DOHH2 (cell line): Measurements from ENCODE around the gene PRKG2.

ENCODE experiments used
- H3F3A ChIP-seq: fragments of 200-600 bp; sonication (generic), shearing (Covaris generic); 2 replicates; pipeline ENCODE4 v1.6.0; 2016; ENCODE audit warnings: antibody characterized with exemption, mild to moderate bottlenecking; ENCODE audit not compliant: control insufficient read depth, insufficient read depth
- H3K27ac ChIP-seq: fragments of 200-600 bp; sonication (generic); 2 replicates; pipeline ENCODE4 v1.5.1; 2014; ENCODE audit warnings: low read depth, mild to moderate bottlenecking, low read length, moderate library complexity
- H3K27me3 ChIP-seq: fragments of 200-600 bp; sonication (generic); 2 replicates; pipeline ENCODE4 v1.6.1; 2014; ENCODE audit warnings: mild to moderate bottlenecking, low read length, mixed read lengths; ENCODE audit not compliant: control insufficient read depth
- H3K36me3 ChIP-seq: fragments of 200-600 bp; sonication (generic); 2 replicates; pipeline ENCODE4 v1.6.1; 2014; ENCODE audit warnings: mild to moderate bottlenecking, low read length, moderate library complexity, mixed read lengths; ENCODE audit not compliant: control insufficient read depth
- H3K4me1 ChIP-seq: fragments of 200-600 bp; sonication (generic); 2 replicates; pipeline ENCODE4 v1.6.1; 2014; ENCODE audit warnings: mild to moderate bottlenecking, low read length, mixed read lengths; ENCODE audit not compliant: control insufficient read depth
- H3K4me2 ChIP-seq: fragments of 200-600 bp; sonication (generic); 2 replicates; pipeline ENCODE4 v1.6.0; 2014; ENCODE audit warnings: mild to moderate bottlenecking, low read length, moderate library complexity
- H3K4me3 ChIP-seq: fragments of 200-600 bp; sonication (generic); 2 replicates; pipeline ENCODE4 v1.5.1; 2014; ENCODE audit warnings: mild to moderate bottlenecking, low read length, mixed read lengths
- H3K79me2 ChIP-seq: fragments of 200-600 bp; sonication (generic); 2 replicates; pipeline ENCODE4 v1.6.1; 2014; ENCODE audit warnings: mild to moderate bottlenecking, low read length, mixed read lengths; ENCODE audit not compliant: control insufficient read depth
- H3K9me2 ChIP-seq: fragments of 200-600 bp; sonication (generic); replicated peaks from 2 replicates; pipeline ENCODE4 v1.6.1; 2014; ENCODE audit warnings: mild to moderate bottlenecking, low read length, mixed read lengths; ENCODE audit not compliant: control insufficient read depth
- H3K9me3 ChIP-seq: fragments of 200-600 bp; sonication (generic); 2 replicates; pipeline ENCODE4 v1.6.1; 2014; ENCODE audit warnings: antibody characterized with exemption, low read length, mixed read lengths; ENCODE audit not compliant: control insufficient read depth, insufficient read depth
- H4K20me1 ChIP-seq: fragments of 200-600 bp; sonication (generic); 2 replicates; pipeline ENCODE4 v1.6.0; 2014; ENCODE audit warnings: low read depth, mild to moderate bottlenecking, antibody characterized with exemption, low read length, moderate library complexity; ENCODE audit not compliant: control insufficient read depth, insufficient read depth
- CTCF ChIP-seq: fragments of 200-600 bp; sonication (generic); IDR thresholded peaks from one replicate; pipeline ENCODE4 v1.5.1; 2014; ENCODE audit warnings: antibody characterized with exemption, mild to moderate bottlenecking, low read depth, low read length; ENCODE audit not compliant: poor library complexity, severe bottlenecking
- EZH2phosphoT487 ChIP-seq: fragments of 200-600 bp; sonication (generic); IDR thresholded peaks from 2 replicates; pipeline ENCODE4 v1.6.1; 2017; ENCODE audit warnings: borderline replicate concordance, mild to moderate bottlenecking, antibody characterized with exemption, low read length, moderate library complexity, mixed read lengths

Gene PRKG2

DNA sequence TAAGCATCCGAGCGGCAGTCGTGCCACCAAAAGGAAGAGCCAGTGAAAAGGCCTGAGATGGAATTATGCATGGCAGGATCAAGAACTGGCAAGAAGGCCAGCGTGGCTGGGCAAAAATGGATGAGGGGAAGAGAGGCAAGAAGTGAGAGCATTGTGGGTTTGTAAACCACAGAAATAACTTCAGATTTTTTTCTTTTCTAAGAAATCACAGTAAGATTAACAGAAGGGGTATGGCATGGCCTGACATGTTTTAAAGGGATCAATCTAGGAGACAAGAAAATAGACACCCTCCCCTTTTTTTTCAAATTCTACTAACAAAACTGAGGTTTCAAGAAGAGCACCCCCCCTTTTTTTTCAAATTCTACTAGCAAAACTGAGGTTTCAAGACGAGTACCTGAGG is 102.0 kb downstream of the PRKG2 start:
- Histone ChIP-seq H3K36me3 (no peaks in the 10 kb centered on the region), H3K27me3 (no peaks in the 10 kb centered on the region), H3K79me2 (no peaks in the 10 kb centered on the region), H3K9me3 (no peaks in the 10 kb centered on the region), H3K9me2 (no peaks in the 10 kb centered on the region), H3K4me3 (no peak overlapping the region), H3K4me1 (no peaks in the 10 kb centered on the region), H3K4me2 (no peak overlapping the region), H4K20me1 (no peaks in the 10 kb centered on the region), H3K27ac (no peak overlapping the region), H3F3A (no peaks in the 10 kb centered on the region)
- TF ChIP-seq CTCF (no peak), EZH2phosphoT487 (no peak)

GRCh38 chr4:81109356-81109755 is 105.7 kb downstream of the PRKG2 start:
- no peak overlapping the region for H3K27ac ChIP-seq
- TF ChIP-seq CTCF (no peak), EZH2phosphoT487 (no peak)
- H3K9me3 ChIP-seq, result no peaks in the 10 kb centered on the region
- H3K27me3 ChIP-seq, result no peaks in the 10 kb centered on the region
- no peak overlapping the region for H3K4me2 ChIP-seq
- no peaks in the 10 kb centered on the region for H3K9me2 ChIP-seq
- no peaks in the 10 kb centered on the region for H3K79me2 ChIP-seq
- no peaks in the 10 kb centered on the region for H3K36me3 ChIP-seq
- H4K20me1 ChIP-seq, result no peaks in the 10 kb centered on the region
- no peak overlapping the region for H3K4me3 ChIP-seq
- no peaks in the 10 kb centered on the region for H3F3A ChIP-seq
- H3K4me1 ChIP-seq, result peaks cover 6% of the 10 kb centered on the region

DNA sequence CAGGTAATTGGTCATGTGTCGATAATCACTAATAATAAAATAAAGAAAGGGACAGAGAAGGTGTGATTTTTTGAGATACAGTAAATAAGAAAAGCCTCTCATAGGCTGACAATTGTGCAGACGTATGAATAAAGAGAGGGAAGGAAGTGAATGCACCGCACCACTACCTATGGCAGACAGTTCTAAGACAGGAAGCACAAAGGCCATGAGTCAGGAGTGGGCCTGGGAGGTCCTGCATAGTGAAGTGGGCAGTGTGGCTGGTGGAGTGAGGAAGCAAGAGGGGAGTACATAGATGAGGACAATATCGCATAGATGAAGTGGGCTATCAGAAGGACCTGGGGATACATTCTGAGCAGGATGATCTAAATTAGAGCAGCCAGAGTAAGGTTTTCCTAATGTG is 108.9 kb downstream of the PRKG2 start:
- H3K79me2 ChIP-seq, result no peaks in the 10 kb centered on the region
- H3F3A ChIP-seq, result no peaks in the 10 kb centered on the region
- no peak overlapping the region for H3K4me2 ChIP-seq
- no peaks in the 10 kb centered on the region for H3K9me2 ChIP-seq
- TF ChIP-seq EZH2phosphoT487 (no peak), CTCF (no peak)
- no peaks in the 10 kb centered on the region for H3K36me3 ChIP-seq
- H3K9me3 ChIP-seq, result no peaks in the 10 kb centered on the region
- no peaks in the 10 kb centered on the region for H4K20me1 ChIP-seq
- H3K4me3 ChIP-seq, result no peak overlapping the region
- H3K27me3 ChIP-seq, result no peaks in the 10 kb centered on the region
- peaks cover 6% of the 10 kb centered on the region for H3K4me1 ChIP-seq
- H3K27ac ChIP-seq, result no peak overlapping the region

DNA sequence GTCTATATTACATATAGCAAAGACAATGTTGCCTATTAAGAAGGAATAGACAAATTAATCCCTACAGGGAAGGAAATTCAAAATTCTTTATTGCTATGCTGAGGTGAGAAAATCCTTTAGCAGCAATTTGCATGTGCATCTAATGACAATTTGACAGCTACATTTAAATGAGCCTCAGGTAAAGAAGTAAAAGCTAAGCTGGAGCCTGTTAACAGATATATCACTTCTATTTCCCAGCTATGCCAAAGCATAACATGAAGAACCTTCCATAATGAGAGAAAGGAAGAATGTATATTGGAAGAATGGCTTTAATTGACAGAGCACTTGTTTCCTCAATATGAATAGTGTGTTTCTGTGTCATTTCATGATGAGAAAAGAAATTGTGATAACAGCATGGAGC is 112.9 kb downstream of the PRKG2 start:
- H3K36me3 ChIP-seq, result no peaks in the 10 kb centered on the region
- no peaks in the 10 kb centered on the region for H3K9me2 ChIP-seq
- peaks cover 6% of the 10 kb centered on the region for H3K4me1 ChIP-seq
- no peak overlapping the region for H3K4me3 ChIP-seq
- H4K20me1 ChIP-seq, result no peaks in the 10 kb centered on the region
- no peaks in the 10 kb centered on the region for H3K27me3 ChIP-seq
- H3K27ac ChIP-seq, result no peak overlapping the region
- TF ChIP-seq CTCF, result no peak
- no peak for TF ChIP-seq EZH2phosphoT487
- H3K9me3 ChIP-seq, result no peaks in the 10 kb centered on the region
- H3K79me2 ChIP-seq, result no peaks in the 10 kb centered on the region
- no peaks in the 10 kb centered on the region for H3F3A ChIP-seq
- no peak overlapping the region for H3K4me2 ChIP-seq
